Astrocyte (in vitro differentiated cells and primary cell): ENCODE data around the gene FBXL4. TPM values are rescaled to one million over a fixed set of nuclear protein-coding genes. Genes with fewer than 3 reads are reported as not detected.
A peak's percentile ranks its signal among the peaks of the same experiment; 100 is the strongest.

ENCODE experiments used
- DNase-seq: peaks from one replicate; pipeline ENCODE4 v3.0.0-alpha.2; 2010; ENCODE audit warnings: low read depth
- FAIRE-seq: peaks from 2 replicates; lab custom pipeline; 2011; peaks lifted over from hg19 to GRCh38; lab: Jason Lieb, UNC
- H2AFZ ChIP-seq: 2 replicates; pipeline ENCODE4 v1.6.0; 2012; ENCODE audit warnings: low read depth, low read length, inconsistent platforms
- H3K27ac ChIP-seq: 2 replicates; pipeline ENCODE4 v1.5.1; 2011; ENCODE audit warnings: low read depth, low read length, inconsistent platforms
- H3K27me3 ChIP-seq: 2 replicates; pipeline ENCODE4 v1.6.0; 2011; ENCODE audit warnings: low read length, inconsistent platforms; ENCODE audit not compliant: insufficient read depth
- H3K36me3 ChIP-seq: 2 replicates; pipeline ENCODE4 v1.5.1; 2011; ENCODE audit warnings: low read length, inconsistent platforms; ENCODE audit not compliant: insufficient read depth
- H3K4me1 ChIP-seq: 2 replicates; pipeline ENCODE4 v1.5.1; 2011; ENCODE audit warnings: low read length, inconsistent platforms; ENCODE audit not compliant: insufficient read depth
- H3K4me2 ChIP-seq: 2 replicates; pipeline ENCODE4 v1.6.0; 2012; ENCODE audit warnings: low read length, inconsistent platforms
- H3K4me3 ChIP-seq: 2 replicates; pipeline ENCODE4 v1.5.1; 2011; ENCODE audit warnings: low read depth, mild to moderate bottlenecking, low read length, inconsistent platforms; ENCODE audit not compliant: insufficient read depth
- H3K79me2 ChIP-seq: 2 replicates; pipeline ENCODE4 v1.6.0; 2012; ENCODE audit warnings: mild to moderate bottlenecking, low read length, inconsistent platforms; ENCODE audit not compliant: insufficient read depth
- H3K9ac ChIP-seq: 2 replicates; pipeline ENCODE4 v1.6.0; 2012; ENCODE audit warnings: mild to moderate bottlenecking, low read length, inconsistent platforms
- H3K9me3 ChIP-seq: 2 replicates; pipeline ENCODE4 v1.5.1; 2012; ENCODE audit warnings: low read depth, mild to moderate bottlenecking, low read length, inconsistent platforms; ENCODE audit not compliant: insufficient read depth
- H4K20me1 ChIP-seq: 2 replicates; pipeline ENCODE4 v1.6.0; 2012; ENCODE audit warnings: low read length, inconsistent platforms; ENCODE audit not compliant: insufficient read depth
- H3K27ac Mint-ChIP-seq: one replicate; pipeline ENCODE4 v1.8.0; 2021; ENCODE audit warnings: mild to moderate bottlenecking, mixed read lengths; ENCODE audit not compliant: unreplicated experiment
- H3K27me3 Mint-ChIP-seq: one replicate; pipeline ENCODE4 v1.8.0; 2021; ENCODE audit warnings: low read depth, mixed read lengths; ENCODE audit not compliant: unreplicated experiment
- H3K36me3 Mint-ChIP-seq: one replicate; pipeline ENCODE4 v1.8.0; 2021; ENCODE audit warnings: low read depth, mixed read lengths; ENCODE audit not compliant: unreplicated experiment
- H3K4me1 Mint-ChIP-seq: one replicate; pipeline ENCODE4 v1.8.0; 2021; ENCODE audit warnings: low read depth, mixed read lengths; ENCODE audit not compliant: unreplicated experiment
- H3K4me3 Mint-ChIP-seq: one replicate; pipeline ENCODE4 v1.8.0; 2021; ENCODE audit warnings: mild to moderate bottlenecking, moderate library complexity, mixed read lengths; ENCODE audit not compliant: unreplicated experiment
- H3K9me3 Mint-ChIP-seq: one replicate; pipeline ENCODE4 v1.8.0; 2021; ENCODE audit warnings: mild to moderate bottlenecking, mixed read lengths; ENCODE audit not compliant: unreplicated experiment
- CTCF ChIP-seq: IDR thresholded peaks from 2 replicates; pipeline ENCODE4 v1.5.1; 2011; ENCODE audit warnings: low read depth, mild to moderate bottlenecking, inconsistent platforms, low read length, moderate library complexity; ENCODE audit not compliant: insufficient read depth
- EZH2 ChIP-seq: IDR thresholded peaks from 2 replicates; pipeline ENCODE4 v1.6.1; 2012; ENCODE audit warnings: mild to moderate bottlenecking, low read length, inconsistent platforms; ENCODE audit not compliant: insufficient read depth
- total RNA-seq: library from RNA; stranded (reverse); gene quantifications from 2 replicates; pipeline ENCODE4 v1.2.1, GENCODE V29; 2021

The FBXL4 gene
- total RNA-seq, 1 donor from 2014 or later = 16.1 TPM

- DNase-seq = peak; percentile 23
- H3K36me3 Mint-ChIP-seq = peaks cover 7% of the 10 kb centered on the region
- Histone ChIP-seq H3K36me3 (no peaks in the 10 kb centered on the region), H4K20me1 (no peaks in the 10 kb centered on the region), H3K79me2 (no peaks in the 10 kb centered on the region), H3K27me3 (no peaks in the 10 kb centered on the region), H3K4me3 (no peak overlapping the region), H3K4me2 (no peak overlapping the region), H3K4me1 (no peaks in the 10 kb centered on the region), H3K9me3 (no peaks in the 10 kb centered on the region), H2AFZ (no peak overlapping the region), H3K27ac (no peak overlapping the region), H3K9ac (no peak overlapping the region)
- H3K4me1 Mint-ChIP-seq = no peaks in the 10 kb centered on the region
- H3K27ac Mint-ChIP-seq = no peak overlapping the region
- peaks cover 2% of the 10 kb centered on the region for H3K9me3 Mint-ChIP-seq
- TF ChIP-seq EZH2 = no peak
- no peak for TF ChIP-seq CTCF
- no peaks in the 10 kb centered on the region for H3K27me3 Mint-ChIP-seq
- FAIRE-seq = no peak
- H3K4me3 Mint-ChIP-seq = no peak overlapping the region
Measured at GRCh38 chr6:98871057-98871456, 76.7 kb downstream of the FBXL4 start.

GRCh38 chr6:98864497-98864896 lies 83.2 kb downstream of the FBXL4 start:
- no peaks in the 10 kb centered on the region for H3K79me2 ChIP-seq
- FAIRE-seq (no peak), DNase-seq (no peak)
- H2AFZ ChIP-seq = no peak overlapping the region
- no peak overlapping the region for H3K27ac Mint-ChIP-seq
- H3K4me1 ChIP-seq = no peaks in the 10 kb centered on the region
- no peaks in the 10 kb centered on the region for H3K9me3 Mint-ChIP-seq
- H3K9me3 ChIP-seq = no peaks in the 10 kb centered on the region
- peaks cover 3% of the 10 kb centered on the region for H3K36me3 Mint-ChIP-seq
- H3K4me3 ChIP-seq = no peak overlapping the region
- H3K4me2 ChIP-seq = no peak overlapping the region
- H3K9ac ChIP-seq = no peak overlapping the region
- H3K36me3 ChIP-seq = no peaks in the 10 kb centered on the region
- H3K4me1 Mint-ChIP-seq = no peaks in the 10 kb centered on the region
- no peaks in the 10 kb centered on the region for H3K27me3 Mint-ChIP-seq
- TF ChIP-seq CTCF = no peak
- TF ChIP-seq EZH2 = no peak
- no peaks in the 10 kb centered on the region for H3K27me3 ChIP-seq
- no peak overlapping the region for H3K27ac ChIP-seq
- no peak overlapping the region for H3K4me3 Mint-ChIP-seq
- H4K20me1 ChIP-seq = no peaks in the 10 kb centered on the region

GRCh38 chr6:98848539-98849242 lies 99.1 kb downstream of the FBXL4 start:
- H2AFZ ChIP-seq = no peak overlapping the region
- H3K9ac ChIP-seq = no peak overlapping the region
- Mint-ChIP-seq H3K4me3 (no peak overlapping the region), H3K4me1 (peaks cover 5% of the 10 kb centered on the region), H3K9me3 (no peaks in the 10 kb centered on the region), H3K27me3 (peaks cover 45% of the 10 kb centered on the region), H3K27ac (no peak overlapping the region), H3K36me3 (no peaks in the 10 kb centered on the region)
- H3K4me3 ChIP-seq = no peak overlapping the region
- peaks cover 7% of the 10 kb centered on the region for H3K4me1 ChIP-seq
- H3K27ac ChIP-seq = no peak overlapping the region
- H4K20me1 ChIP-seq = no peaks in the 10 kb centered on the region
- peaks cover 4% of the 10 kb centered on the region for H3K79me2 ChIP-seq
- no peaks in the 10 kb centered on the region for H3K36me3 ChIP-seq
- peaks cover 35% of the 10 kb centered on the region for H3K27me3 ChIP-seq
- FAIRE-seq (no peak), DNase-seq (no peak)
- no peak overlapping the region for H3K4me2 ChIP-seq
- H3K9me3 ChIP-seq = no peaks in the 10 kb centered on the region
- TF ChIP-seq EZH2 = no peak
- no peak for TF ChIP-seq CTCF
